A673 (cell line): ENCODE data around the gene GRID1. TPM values are rescaled to one million over a fixed set of nuclear protein-coding genes. Genes with fewer than 3 reads are reported as not detected.

Source experiments
- BruUV-seq: library from RNA; stranded (reverse); fragments of 400-500 nt; replicated peaks from 2 replicates; lab custom pipeline; 2021; lab: Mats Ljungman, UMichigan
- CTCF ChIA-PET: fragments of 300-600 bp; sonication (Branson Sonifier 250); formaldehyde crosslinking; loops from one replicate; lab custom pipeline; 2022; ENCODE audit warnings: antibody characterized with exemption; lab: Charles Lee
- POLR2A ChIA-PET: fragments of 300-600 bp; sonication (Branson Sonifier 250); formaldehyde crosslinking; loops from one replicate; lab custom pipeline; 2022; ENCODE audit warnings: antibody characterized with exemption; ENCODE audit not compliant: low non-redundant PET; lab: Charles Lee
- DNase-seq: peaks from one replicate; pipeline ENCODE4 v3.0.0-alpha.2; 2015; ENCODE audit warnings: low spot score
- H3K27ac ChIP-seq: fragments of 200-600 bp; sonication (generic); 2 replicates; pipeline ENCODE4 v1.5.1; 2016; ENCODE audit warnings: mixed run types, low read depth, mild to moderate bottlenecking, mixed read lengths, antibody characterized with exemption, low read length; ENCODE audit not compliant: poor library complexity, severe bottlenecking
- H3K27me3 ChIP-seq: fragments of 200-600 bp; sonication (generic); replicated peaks from 2 replicates; pipeline ENCODE4 v1.6.1; 2017; ENCODE audit warnings: mixed run types, low read depth, mild to moderate bottlenecking, mixed read lengths, antibody characterized with exemption, low read length; ENCODE audit not compliant: insufficient read depth, poor library complexity
- H3K36me3 ChIP-seq: fragments of 200-600 bp; sonication (generic); 2 replicates; pipeline ENCODE4 v1.6.1; 2016; ENCODE audit warnings: mixed run types, mild to moderate bottlenecking, mixed read lengths, antibody characterized with exemption, low read length; ENCODE audit not compliant: insufficient read depth, poor library complexity, severe bottlenecking
- H3K4me1 ChIP-seq: fragments of 200-600 bp; sonication (generic); 2 replicates; pipeline ENCODE4 v1.6.1; 2017; ENCODE audit warnings: mixed run types, mild to moderate bottlenecking, mixed read lengths, antibody characterized with exemption, low read length; ENCODE audit not compliant: insufficient read depth, poor library complexity, severe bottlenecking
- H3K4me3 ChIP-seq: fragments of 200-600 bp; sonication (generic); 2 replicates; pipeline ENCODE4 v1.5.1; 2016; ENCODE audit warnings: low read depth, mixed run types, mild to moderate bottlenecking, mixed read lengths, low read length; ENCODE audit not compliant: poor library complexity, severe bottlenecking
- H3K9me3 ChIP-seq: fragments of 200-600 bp; sonication (generic); 2 replicates; pipeline ENCODE4 v1.6.1; 2016; ENCODE audit warnings: mixed run types, low read depth, mild to moderate bottlenecking, mixed read lengths, antibody characterized with exemption, low read length; ENCODE audit not compliant: poor library complexity, severe bottlenecking
- EZH2 ChIP-seq: fragments of 200-600 bp; sonication (generic); IDR thresholded peaks from 2 replicates; pipeline ENCODE4 v1.6.1; 2017; ENCODE audit warnings: borderline replicate concordance, low read depth, mild to moderate bottlenecking, mixed read lengths, antibody characterized with exemption, low read length; ENCODE audit not compliant: poor library complexity, severe bottlenecking
- intact Hi-C: fragments of 100-400 bp; cut with micrococcal nuclease; formaldehyde crosslinking; loops from one replicate; pipeline ENCODE4 v1.10.0; 2022; ENCODE audit not compliant: unreplicated experiment
- total RNA-seq: library from RNA; stranded (reverse); gene quantifications from 2 replicates; pipeline ENCODE4 v1.2.3, GENCODE V29; 2021
- TF ChIP-seq, protein P1 (sequence below): fragments of 300-800, 200-600 bp; sonication (generic); conservative IDR thresholded peaks from 2 replicates; pipeline ENCODE4 v1.5.1; 2017; ENCODE audit warnings: low read depth, mild to moderate bottlenecking, antibody characterized with exemption, low read length, moderate library complexity, mixed read lengths

GRID1 gene
- total RNA-seq, 1 experiment from 2014 or later: not detected

- ChIA-PET CTCF (no interaction called here), POLR2A (no interaction called here)
- Histone ChIP-seq H3K9me3 (no peaks in the 10 kb centered on the region), H3K27me3 (no peaks in the 10 kb centered on the region), H3K36me3 (no peaks in the 10 kb centered on the region), H3K27ac (no peak overlapping the region), H3K4me3 (no peak overlapping the region), H3K4me1 (no peaks in the 10 kb centered on the region)
- DNase-seq: no peak
- TF ChIP-seq EZH2: no peak
- TF ChIP-seq, protein P1, sequence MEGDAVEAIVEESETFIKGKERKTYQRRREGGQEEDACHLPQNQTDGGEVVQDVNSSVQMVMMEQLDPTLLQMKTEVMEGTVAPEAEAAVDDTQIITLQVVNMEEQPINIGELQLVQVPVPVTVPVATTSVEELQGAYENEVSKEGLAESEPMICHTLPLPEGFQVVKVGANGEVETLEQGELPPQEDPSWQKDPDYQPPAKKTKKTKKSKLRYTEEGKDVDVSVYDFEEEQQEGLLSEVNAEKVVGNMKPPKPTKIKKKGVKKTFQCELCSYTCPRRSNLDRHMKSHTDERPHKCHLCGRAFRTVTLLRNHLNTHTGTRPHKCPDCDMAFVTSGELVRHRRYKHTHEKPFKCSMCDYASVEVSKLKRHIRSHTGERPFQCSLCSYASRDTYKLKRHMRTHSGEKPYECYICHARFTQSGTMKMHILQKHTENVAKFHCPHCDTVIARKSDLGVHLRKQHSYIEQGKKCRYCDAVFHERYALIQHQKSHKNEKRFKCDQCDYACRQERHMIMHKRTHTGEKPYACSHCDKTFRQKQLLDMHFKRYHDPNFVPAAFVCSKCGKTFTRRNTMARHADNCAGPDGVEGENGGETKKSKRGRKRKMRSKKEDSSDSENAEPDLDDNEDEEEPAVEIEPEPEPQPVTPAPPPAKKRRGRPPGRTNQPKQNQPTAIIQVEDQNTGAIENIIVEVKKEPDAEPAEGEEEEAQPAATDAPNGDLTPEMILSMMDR: no peak
- BruUV-seq: no TSS peak
- intact Hi-C loops: no loop called here
Observed at GRCh38 chr10:86222336-86222650, 144.3 kb downstream of the GRID1 start.

DNA sequence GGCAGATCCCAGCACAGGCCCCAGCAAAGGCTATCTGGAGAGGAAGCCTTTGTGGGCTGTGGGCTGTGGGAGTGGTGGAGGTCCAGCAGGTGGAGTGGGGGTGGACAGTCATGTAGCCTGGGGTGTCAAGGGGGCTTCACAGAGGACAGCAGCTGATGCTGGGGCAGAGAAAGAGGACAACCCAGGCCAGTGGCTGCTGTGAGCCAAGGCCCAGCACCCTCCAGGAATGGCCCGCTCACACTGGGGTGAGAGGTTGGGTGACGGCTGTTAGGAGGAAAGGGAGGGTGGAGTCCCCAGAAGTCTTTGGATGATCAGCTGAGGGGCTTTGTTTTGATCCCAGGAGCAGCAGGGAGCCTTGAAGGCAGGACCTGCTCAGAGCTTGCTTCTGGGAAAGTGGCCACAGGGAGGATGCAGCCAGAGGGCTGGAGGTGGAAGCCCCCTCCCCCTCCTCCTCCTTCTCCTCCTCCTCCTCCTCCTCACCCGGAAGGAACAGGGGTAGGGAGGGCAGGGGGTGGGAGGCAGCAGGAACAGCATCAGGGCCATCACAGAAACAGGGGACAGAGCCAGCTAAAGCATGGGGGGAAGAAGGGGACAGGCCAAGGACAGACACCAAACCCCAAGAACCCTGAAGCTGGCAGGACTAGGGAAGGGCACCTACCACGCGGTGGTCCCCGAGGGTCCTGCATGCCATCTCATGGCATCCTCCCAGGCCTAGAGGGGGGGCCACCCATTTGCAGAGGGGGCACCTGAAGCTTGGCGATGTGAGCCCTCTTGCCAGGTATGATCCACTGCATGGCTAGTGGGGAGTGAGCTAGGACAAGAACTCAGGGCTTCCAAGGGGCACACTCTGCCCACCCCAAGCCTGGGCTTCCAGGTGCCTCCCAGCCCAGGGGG is 144.9 kb downstream of the GRID1 start:
- ChIA-PET POLR2A (no interaction called here), CTCF (no interaction called here)
- H3K27me3 ChIP-seq: no peaks in the 10 kb centered on the region
- H3K27ac ChIP-seq: no peak overlapping the region
- no peak for TF ChIP-seq EZH2
- TF ChIP-seq, protein P1: no peak
- no peak for DNase-seq
- H3K4me3 ChIP-seq: no peak overlapping the region
- H3K9me3 ChIP-seq: no peaks in the 10 kb centered on the region
- H3K4me1 ChIP-seq: no peaks in the 10 kb centered on the region
- intact Hi-C loops: no loop called here
- BruUV-seq: no TSS peak
- H3K36me3 ChIP-seq: no peaks in the 10 kb centered on the region

GRCh38 chr10:86220626-86221025 is 146.0 kb downstream of the GRID1 start:
- DNase-seq: no peak
- TF ChIP-seq, protein P1: no peak
- TF ChIP-seq EZH2: no peak
- Histone ChIP-seq H3K4me1 (no peaks in the 10 kb centered on the region), H3K9me3 (no peaks in the 10 kb centered on the region), H3K36me3 (no peaks in the 10 kb centered on the region), H3K27me3 (peaks cover 7% of the 10 kb centered on the region), H3K27ac (no peak overlapping the region), H3K4me3 (no peak overlapping the region)
- intact Hi-C loops: no loop called here
- no TSS peak for BruUV-seq
- POLR2A ChIA-PET: no interaction called here
- CTCF ChIA-PET: no interaction called here
